HEK293 (cell line): Measurements from ENCODE around the gene TRIM27.

Source experiments
- CTCF ChIA-PET: fragments of 350-600 bp; formaldehyde crosslinking; extraction: SDS; loops from one replicate; lab custom pipeline; 2021; ENCODE audit warnings: antibody characterized with exemption; lab: Yijun Ruan, JAX
- POLR2A ChIA-PET: fragments of 300-600 bp; formaldehyde crosslinking; extraction: SDS; loops from one replicate; lab custom pipeline; 2020; ENCODE audit warnings: antibody characterized with exemption, inconsistent platforms; lab: Yijun Ruan, JAX
- H3K27ac ChIP-seq: fragments of 200-500 bp; sonication (Bioruptor generic); 2 replicates; pipeline ENCODE4 v1.5.1; 2014; ENCODE audit warnings: low read depth, low read length, control low read depth, inconsistent platforms; ENCODE audit errors: extremely low read depth
- H3K36me3 ChIP-seq, 2 experiments: fragments of 200-500 bp in 1 of 2; sonication (Bioruptor generic) in 1 of 2; 1 replicate in 1 of 2; 2 replicates in 1 of 2; pipeline ENCODE4 v1.5.1; 2014 to 2017; ENCODE audit warnings: inconsistent platforms in 2 of 2, low read length in 2 of 2; ENCODE audit not compliant: control insufficient read depth in 2 of 2, insufficient read depth in 1 of 2
- H3K4me1 ChIP-seq: fragments of 200-500 bp; sonication (Bioruptor generic); 2 replicates; pipeline ENCODE4 v1.5.1; 2014; ENCODE audit warnings: mild to moderate bottlenecking, low read length, inconsistent platforms; ENCODE audit not compliant: control insufficient read depth, insufficient read depth
- H3K4me3 ChIP-seq: 2 replicates; pipeline ENCODE4 v1.5.1; 2011; ENCODE audit warnings: low read depth, mild to moderate bottlenecking, control low read depth, low read length, moderate library complexity
- H3K9me3 ChIP-seq: fragments of 200-500 bp; sonication (Bioruptor generic); 2 replicates; pipeline ENCODE4 v1.5.1; 2014; ENCODE audit warnings: low read depth, low read length, inconsistent platforms; ENCODE audit not compliant: control insufficient read depth, insufficient read depth
- MZF1 ChIP-seq: fragments of 450-650 bp; formaldehyde crosslinking; IDR thresholded peaks from 2 replicates; pipeline ENCODE4 v1.5.1; 2017; ENCODE audit warnings: missing biosample characterization, missing genetic modification characterization, borderline replicate concordance
- SCRT2 ChIP-seq: fragments of 450-650 bp; formaldehyde crosslinking; IDR thresholded peaks from 2 replicates; pipeline ENCODE4 v1.5.1; 2016; ENCODE audit warnings: missing biosample characterization, missing genetic modification characterization
- ZBTB20 ChIP-seq: fragments of 450-650 bp; formaldehyde crosslinking; IDR thresholded peaks from 2 replicates; pipeline ENCODE4 v1.5.1; 2016; ENCODE audit warnings: missing biosample characterization, missing genetic modification characterization
- ZBTB21 ChIP-seq: fragments of 450-650 bp; formaldehyde crosslinking; IDR thresholded peaks from 2 replicates; pipeline ENCODE4 v1.5.1; 2017; ENCODE audit warnings: missing biosample characterization, missing genetic modification characterization
- ZBTB7A ChIP-seq: fragments of 450-650 bp; formaldehyde crosslinking; IDR thresholded peaks from 2 replicates; pipeline ENCODE4 v1.5.1; 2016; ENCODE audit warnings: low read depth, missing biosample characterization, missing genetic modification characterization
- ZNF184 ChIP-seq: fragments of 450-650 bp; IDR thresholded peaks from 2 replicates; pipeline ENCODE4 v1.5.1; 2018; ENCODE audit warnings: missing biosample characterization, mild to moderate bottlenecking, missing genetic modification characterization
- ZNF239 ChIP-seq: fragments of 450-650 bp; formaldehyde crosslinking; IDR thresholded peaks from 2 replicates; pipeline ENCODE4 v1.5.1; 2016; ENCODE audit warnings: missing biosample characterization, missing genetic modification characterization
- ZNF423 ChIP-seq: fragments of 450-650 bp; formaldehyde crosslinking; IDR thresholded peaks from 2 replicates; pipeline ENCODE4 v1.5.1; 2016; ENCODE audit warnings: missing biosample characterization, missing genetic modification characterization
- ZNF48 ChIP-seq: fragments of 450-650 bp; formaldehyde crosslinking; IDR thresholded peaks from 2 replicates; pipeline ENCODE4 v1.5.1; 2016; ENCODE audit warnings: missing biosample characterization, missing genetic modification characterization
- ZNF548 ChIP-seq: fragments of 450-650 bp; formaldehyde crosslinking; IDR thresholded peaks from 2 replicates; pipeline ENCODE4 v1.5.1; 2016; ENCODE audit warnings: missing biosample characterization, missing genetic modification characterization
- ZNF561 ChIP-seq: fragments of 450-650 bp; IDR thresholded peaks from 2 replicates; pipeline ENCODE4 v1.5.1; 2018; ENCODE audit warnings: missing biosample characterization, missing genetic modification characterization, borderline replicate concordance
- ZNF837 ChIP-seq: fragments of 450-650 bp; formaldehyde crosslinking; IDR thresholded peaks from 2 replicates; pipeline ENCODE4 v1.5.1; 2016; ENCODE audit warnings: missing biosample characterization, missing genetic modification characterization
- ZSCAN30 ChIP-seq: fragments of 450-650 bp; IDR thresholded peaks from 2 replicates; pipeline ENCODE4 v1.5.1; 2018; ENCODE audit warnings: missing biosample characterization, mild to moderate bottlenecking, missing genetic modification characterization, moderate library complexity
- TF ChIP-seq, protein P1 (sequence below): fragments of 450-650 bp; formaldehyde crosslinking; IDR thresholded peaks from 2 replicates; pipeline ENCODE4 v1.5.1; 2016; ENCODE audit warnings: missing biosample characterization, missing genetic modification characterization
- TF ChIP-seq, protein P2 (sequence below): fragments of 450-650 bp; IDR thresholded peaks from 2 replicates; pipeline ENCODE4 v1.5.1; 2018; ENCODE audit warnings: missing biosample characterization, mild to moderate bottlenecking, missing genetic modification characterization
- TF ChIP-seq, protein P3 (sequence below): fragments of 450-650 bp; formaldehyde crosslinking; IDR thresholded peaks from 2 replicates; pipeline ENCODE4 v1.5.1; 2016; ENCODE audit warnings: missing biosample characterization, missing genetic modification characterization
- TF ChIP-seq, protein P4 (sequence below): fragments of 450-650 bp; formaldehyde crosslinking; IDR thresholded peaks from 2 replicates; pipeline ENCODE4 v1.5.1; 2016; ENCODE audit warnings: missing biosample characterization, missing genetic modification characterization, borderline replicate concordance
- TF ChIP-seq, protein P5 (sequence below): fragments of 450-650 bp; formaldehyde crosslinking; IDR thresholded peaks from 2 replicates; pipeline ENCODE4 v1.5.1; 2017; ENCODE audit warnings: missing biosample characterization, missing genetic modification characterization

The TRIM27 gene

DNA sequence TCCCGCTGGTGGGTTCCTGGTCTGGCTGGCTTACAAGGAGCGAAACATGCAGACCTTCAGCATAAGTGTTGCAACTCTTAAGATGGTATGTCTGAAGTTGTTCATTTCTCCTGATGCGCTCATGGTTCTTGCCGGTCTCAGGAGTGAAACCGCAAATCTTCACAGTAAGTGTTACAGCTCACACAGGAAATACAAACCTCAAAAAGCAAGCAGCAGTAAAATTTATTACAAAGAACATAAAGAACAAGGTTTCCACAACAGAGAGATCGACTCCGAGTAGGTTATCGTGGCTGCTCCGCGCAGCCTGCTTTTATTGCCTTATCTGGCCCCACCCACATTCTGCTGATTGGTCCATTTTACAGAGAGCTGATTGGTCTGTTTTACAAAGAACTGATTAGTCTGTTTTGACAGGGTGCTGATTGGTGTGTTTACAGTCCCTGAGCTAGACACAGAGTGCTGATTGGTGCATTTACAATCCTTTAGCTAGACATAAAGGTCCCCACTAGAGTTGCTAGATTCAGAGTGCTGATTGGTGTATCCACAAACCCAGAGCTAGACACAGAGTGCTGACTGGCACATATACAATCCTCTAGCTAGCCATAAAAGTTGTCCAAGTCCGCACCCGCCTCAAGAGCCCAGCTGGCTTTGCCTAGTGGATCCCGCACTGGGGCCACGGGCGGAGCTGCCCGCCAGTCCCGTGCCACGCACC lies 39.2 kb downstream of the TRIM27 start:
- Histone ChIP-seq H3K4me3 (peak overlapping the region; percentile 39), H3K9me3 (no peaks in the 10 kb centered on the region), H3K27ac (no peak overlapping the region), H3K36me3 (no peaks in the 10 kb centered on the region), H3K4me1 (no peaks in the 10 kb centered on the region)
- no peak for TF ChIP-seq SCRT2 (tag by site-specific recombination)
- TF ChIP-seq ZNF48 (tag by site-specific recombination): no peak
- no peak for TF ChIP-seq ZNF239
- no peak for TF ChIP-seq ZNF837
- ChIA-PET POLR2A (interaction anchor here (0.6 to 3.2 kb wide), 8 partner anchors 11 to 749 kb away, joined by 3 to 27 read pairs (median 4); partner anchors contain the start of gene TRIM27), CTCF (interaction anchor here (0.7 to 1.0 kb wide), 3 partner anchors 127 to 295 kb away, joined by 3 read pairs; no protein-coding TSS in a partner anchor)

DNA sequence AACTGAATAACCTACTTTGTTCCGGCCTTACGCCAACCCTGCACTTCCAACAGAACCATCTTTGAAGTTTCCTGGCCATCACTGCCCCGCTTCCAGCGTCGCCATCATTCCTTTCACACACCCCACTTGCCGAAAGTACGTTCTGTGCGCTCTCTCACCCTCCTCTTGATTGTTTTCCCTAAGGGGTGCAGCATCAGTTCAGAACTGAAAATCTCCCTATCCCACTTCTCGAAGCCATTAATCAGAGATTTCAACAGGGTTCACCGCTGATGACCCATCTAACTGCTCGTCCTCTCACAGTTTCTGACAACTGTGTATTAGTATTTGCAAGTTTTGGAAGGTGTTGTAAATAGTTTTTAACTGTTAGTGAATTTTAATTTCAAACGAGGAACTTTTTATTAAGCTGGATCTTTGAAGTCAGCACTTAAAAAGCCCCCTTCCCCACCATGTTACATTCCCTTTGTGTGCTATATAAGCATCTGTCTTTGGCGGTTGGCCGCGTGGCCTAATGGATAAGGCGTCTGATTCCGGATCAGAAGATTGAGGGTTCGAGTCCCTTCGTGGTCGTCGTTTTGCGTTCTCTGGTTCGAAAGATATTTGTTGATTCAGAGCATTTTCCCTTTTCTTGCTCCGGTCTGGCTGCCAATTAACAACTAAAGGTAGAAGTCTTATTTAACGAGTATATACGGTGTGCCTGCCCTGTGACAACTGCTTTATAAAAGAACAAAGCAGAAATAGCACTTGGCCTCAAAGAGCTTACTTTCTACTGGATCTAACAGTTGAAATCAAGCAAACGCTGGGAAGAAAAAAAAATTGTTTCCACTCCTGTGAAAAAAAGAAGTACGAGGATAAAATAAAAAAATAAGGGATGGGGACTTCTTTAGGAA lies 42.6 kb downstream of the TRIM27 start:
- POLR2A ChIA-PET: interaction anchor here (1.3 to 2.3 kb wide), 4 partner anchors 15 to 291 kb away, joined by 3 to 15 read pairs (median 8); no protein-coding TSS in a partner anchor
- H3K36me3 ChIP-seq: no peaks in the 10 kb centered on the region
- CTCF ChIA-PET: interaction anchor here (0.6 to 1.6 kb wide), 4 partner anchors 9 to 109 kb away, joined by 3 to 8 read pairs (median 4); no protein-coding TSS in a partner anchor
- H3K4me3 ChIP-seq: peak overlapping the region; percentile 56
- no peaks in the 10 kb centered on the region for H3K9me3 ChIP-seq
- no peaks in the 10 kb centered on the region for H3K4me1 ChIP-seq
- H3K27ac ChIP-seq: peak overlapping the region; percentile 28; the same call in 1 of the 2 replicates
- TF ChIP-seq ZBTB20 (tag by site-specific recombination) (peak; percentile 92), ZBTB21 (tag by site-specific recombination) (0 out of 2 replicates have a peak, but pooled peaks have one; percentile 23), ZNF548 (tag by site-specific recombination) (no peak), ZNF423 (tag by site-specific recombination) (0 out of 2 replicates have a peak, but pooled peaks have one; percentile 12), ZBTB7A (tag by site-specific recombination) (0 out of 2 replicates have a peak, but pooled peaks have one; percentile 54), ZNF184 (tag by site-specific recombination) (0 out of 2 replicates have a peak, but pooled peaks have one; percentile 62), ZNF561 (peak; percentile 56; the same call in 1 of the 2 replicates), MZF1 (0 out of 2 replicates have a peak, but pooled peaks have one; percentile 32), ZSCAN30 (peak; percentile 81)
- TF ChIP-seq, protein P1, sequence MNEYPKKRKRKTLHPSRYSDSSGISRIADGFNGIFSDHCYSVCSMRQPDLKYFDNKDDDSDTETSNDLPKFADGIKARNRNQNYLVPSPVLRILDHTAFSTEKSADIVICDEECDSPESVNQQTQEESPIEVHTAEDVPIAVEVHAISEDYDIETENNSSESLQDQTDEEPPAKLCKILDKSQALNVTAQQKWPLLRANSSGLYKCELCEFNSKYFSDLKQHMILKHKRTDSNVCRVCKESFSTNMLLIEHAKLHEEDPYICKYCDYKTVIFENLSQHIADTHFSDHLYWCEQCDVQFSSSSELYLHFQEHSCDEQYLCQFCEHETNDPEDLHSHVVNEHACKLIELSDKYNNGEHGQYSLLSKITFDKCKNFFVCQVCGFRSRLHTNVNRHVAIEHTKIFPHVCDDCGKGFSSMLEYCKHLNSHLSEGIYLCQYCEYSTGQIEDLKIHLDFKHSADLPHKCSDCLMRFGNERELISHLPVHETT: peak; percentile 76
- TF ChIP-seq, protein P2, sequence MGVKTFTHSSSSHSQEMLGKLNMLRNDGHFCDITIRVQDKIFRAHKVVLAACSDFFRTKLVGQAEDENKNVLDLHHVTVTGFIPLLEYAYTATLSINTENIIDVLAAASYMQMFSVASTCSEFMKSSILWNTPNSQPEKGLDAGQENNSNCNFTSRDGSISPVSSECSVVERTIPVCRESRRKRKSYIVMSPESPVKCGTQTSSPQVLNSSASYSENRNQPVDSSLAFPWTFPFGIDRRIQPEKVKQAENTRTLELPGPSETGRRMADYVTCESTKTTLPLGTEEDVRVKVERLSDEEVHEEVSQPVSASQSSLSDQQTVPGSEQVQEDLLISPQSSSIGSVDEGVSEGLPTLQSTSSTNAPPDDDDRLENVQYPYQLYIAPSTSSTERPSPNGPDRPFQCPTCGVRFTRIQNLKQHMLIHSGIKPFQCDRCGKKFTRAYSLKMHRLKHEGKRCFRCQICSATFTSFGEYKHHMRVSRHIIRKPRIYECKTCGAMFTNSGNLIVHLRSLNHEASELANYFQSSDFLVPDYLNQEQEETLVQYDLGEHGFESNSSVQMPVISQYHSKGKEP (tag by site-specific recombination): peak; percentile 31; the same call in 1 of the 2 replicates
- TF ChIP-seq, protein P3, sequence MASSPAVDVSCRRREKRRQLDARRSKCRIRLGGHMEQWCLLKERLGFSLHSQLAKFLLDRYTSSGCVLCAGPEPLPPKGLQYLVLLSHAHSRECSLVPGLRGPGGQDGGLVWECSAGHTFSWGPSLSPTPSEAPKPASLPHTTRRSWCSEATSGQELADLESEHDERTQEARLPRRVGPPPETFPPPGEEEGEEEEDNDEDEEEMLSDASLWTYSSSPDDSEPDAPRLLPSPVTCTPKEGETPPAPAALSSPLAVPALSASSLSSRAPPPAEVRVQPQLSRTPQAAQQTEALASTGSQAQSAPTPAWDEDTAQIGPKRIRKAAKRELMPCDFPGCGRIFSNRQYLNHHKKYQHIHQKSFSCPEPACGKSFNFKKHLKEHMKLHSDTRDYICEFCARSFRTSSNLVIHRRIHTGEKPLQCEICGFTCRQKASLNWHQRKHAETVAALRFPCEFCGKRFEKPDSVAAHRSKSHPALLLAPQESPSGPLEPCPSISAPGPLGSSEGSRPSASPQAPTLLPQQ (tag by site-specific recombination): peak; percentile 46; the same call in 1 of the 2 replicates
- TF ChIP-seq, protein P4, sequence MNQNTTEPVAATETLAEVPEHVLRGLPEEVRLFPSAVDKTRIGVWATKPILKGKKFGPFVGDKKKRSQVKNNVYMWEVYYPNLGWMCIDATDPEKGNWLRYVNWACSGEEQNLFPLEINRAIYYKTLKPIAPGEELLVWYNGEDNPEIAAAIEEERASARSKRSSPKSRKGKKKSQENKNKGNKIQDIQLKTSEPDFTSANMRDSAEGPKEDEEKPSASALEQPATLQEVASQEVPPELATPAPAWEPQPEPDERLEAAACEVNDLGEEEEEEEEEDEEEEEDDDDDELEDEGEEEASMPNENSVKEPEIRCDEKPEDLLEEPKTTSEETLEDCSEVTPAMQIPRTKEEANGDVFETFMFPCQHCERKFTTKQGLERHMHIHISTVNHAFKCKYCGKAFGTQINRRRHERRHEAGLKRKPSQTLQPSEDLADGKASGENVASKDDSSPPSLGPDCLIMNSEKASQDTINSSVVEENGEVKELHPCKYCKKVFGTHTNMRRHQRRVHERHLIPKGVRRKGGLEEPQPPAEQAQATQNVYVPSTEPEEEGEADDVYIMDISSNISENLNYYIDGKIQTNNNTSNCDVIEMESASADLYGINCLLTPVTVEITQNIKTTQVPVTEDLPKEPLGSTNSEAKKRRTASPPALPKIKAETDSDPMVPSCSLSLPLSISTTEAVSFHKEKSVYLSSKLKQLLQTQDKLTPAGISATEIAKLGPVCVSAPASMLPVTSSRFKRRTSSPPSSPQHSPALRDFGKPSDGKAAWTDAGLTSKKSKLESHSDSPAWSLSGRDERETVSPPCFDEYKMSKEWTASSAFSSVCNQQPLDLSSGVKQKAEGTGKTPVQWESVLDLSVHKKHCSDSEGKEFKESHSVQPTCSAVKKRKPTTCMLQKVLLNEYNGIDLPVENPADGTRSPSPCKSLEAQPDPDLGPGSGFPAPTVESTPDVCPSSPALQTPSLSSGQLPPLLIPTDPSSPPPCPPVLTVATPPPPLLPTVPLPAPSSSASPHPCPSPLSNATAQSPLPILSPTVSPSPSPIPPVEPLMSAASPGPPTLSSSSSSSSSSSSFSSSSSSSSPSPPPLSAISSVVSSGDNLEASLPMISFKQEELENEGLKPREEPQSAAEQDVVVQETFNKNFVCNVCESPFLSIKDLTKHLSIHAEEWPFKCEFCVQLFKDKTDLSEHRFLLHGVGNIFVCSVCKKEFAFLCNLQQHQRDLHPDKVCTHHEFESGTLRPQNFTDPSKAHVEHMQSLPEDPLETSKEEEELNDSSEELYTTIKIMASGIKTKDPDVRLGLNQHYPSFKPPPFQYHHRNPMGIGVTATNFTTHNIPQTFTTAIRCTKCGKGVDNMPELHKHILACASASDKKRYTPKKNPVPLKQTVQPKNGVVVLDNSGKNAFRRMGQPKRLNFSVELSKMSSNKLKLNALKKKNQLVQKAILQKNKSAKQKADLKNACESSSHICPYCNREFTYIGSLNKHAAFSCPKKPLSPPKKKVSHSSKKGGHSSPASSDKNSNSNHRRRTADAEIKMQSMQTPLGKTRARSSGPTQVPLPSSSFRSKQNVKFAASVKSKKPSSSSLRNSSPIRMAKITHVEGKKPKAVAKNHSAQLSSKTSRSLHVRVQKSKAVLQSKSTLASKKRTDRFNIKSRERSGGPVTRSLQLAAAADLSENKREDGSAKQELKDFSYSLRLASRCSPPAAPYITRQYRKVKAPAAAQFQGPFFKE: no peak
- TF ChIP-seq, protein P5, sequence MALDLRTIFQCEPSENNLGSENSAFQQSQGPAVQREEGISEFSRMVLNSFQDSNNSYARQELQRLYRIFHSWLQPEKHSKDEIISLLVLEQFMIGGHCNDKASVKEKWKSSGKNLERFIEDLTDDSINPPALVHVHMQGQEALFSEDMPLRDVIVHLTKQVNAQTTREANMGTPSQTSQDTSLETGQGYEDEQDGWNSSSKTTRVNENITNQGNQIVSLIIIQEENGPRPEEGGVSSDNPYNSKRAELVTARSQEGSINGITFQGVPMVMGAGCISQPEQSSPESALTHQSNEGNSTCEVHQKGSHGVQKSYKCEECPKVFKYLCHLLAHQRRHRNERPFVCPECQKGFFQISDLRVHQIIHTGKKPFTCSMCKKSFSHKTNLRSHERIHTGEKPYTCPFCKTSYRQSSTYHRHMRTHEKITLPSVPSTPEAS (tag by site-specific recombination): no peak
